ENCODE measurements around the gene GYPB.
"Not testable (repeated sequence)": the region's sequence is repeated elsewhere in the genome, so short reads cannot be mapped to it uniquely, and the experiment has no call there.

Gene GYPB

GRCh38 chr4:144019277-144019676 lies at the start of gene GYPB:
Gene GYPB (minus strand): TSS chr4:144019380. CDS start chr4:144019287, 93 bp downstream.
- not testable (repeated sequence) for DNase-seq

GRCh38 chr4:144061556-144061955 lies 42.4 kb upstream of the GYPB start:
- not testable (repeated sequence) for DNase-seq

DNA sequence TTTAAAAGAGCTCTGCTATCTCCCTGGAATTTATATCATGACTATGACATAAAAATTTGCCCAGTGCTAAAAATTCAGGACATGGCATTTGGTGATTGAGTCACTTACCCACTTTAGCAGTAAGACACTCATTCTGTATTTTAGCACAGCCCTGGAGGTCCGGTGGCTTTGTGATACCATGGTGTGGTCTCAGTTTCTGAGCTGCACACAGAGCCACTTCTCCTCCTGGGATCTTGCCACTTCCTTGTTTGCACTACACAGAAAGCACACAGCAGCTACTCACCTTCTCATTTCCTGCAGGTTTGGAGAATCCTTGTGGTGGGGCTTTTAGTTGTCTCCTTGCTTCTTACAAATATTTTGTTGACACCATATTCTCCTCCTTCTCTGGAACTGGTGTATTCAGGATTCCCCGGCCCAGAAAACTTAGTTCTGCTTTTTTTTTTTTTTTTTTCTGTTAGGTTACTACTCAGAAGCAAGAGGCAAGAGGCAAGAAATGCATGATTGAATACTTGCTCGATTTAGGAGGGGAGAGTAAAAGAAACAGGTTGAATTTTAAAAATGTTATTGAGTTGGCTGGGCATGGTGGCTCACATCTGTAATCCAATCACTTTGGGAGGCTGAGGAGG lies 41.2 kb upstream of the GYPB start:
- peak in 2 of 3 donors; percentile 7 to 24 for DNase-seq

DNA sequence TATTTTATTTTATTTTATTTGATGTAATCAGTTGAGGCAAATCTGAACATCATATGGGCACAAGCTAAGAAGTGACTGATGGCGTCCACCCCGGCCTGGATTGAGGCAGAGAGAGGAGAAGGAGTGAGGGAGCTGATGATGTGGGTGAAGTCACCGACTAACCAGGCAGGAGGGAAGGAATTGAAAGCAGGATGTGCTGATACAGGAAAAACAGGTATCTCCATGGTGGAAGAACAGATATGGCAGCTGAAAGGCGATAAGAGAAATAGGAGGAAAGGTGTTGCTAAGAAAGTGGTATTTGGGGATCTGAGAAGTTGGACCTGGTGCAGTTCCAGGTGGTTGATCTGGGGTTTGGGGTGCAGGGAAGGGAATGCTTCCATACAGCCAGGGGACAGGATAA lies 37.6 kb upstream of the GYPB start:
- DNase-seq: no peak

- not testable (repeated sequence) for DNase-seq
These were observed 36.2 kb upstream of the GYPB start for GRCh38 chr4:144055336-144055735.

- DNase-seq: not testable (repeated sequence)
These were observed 32.3 kb upstream of the GYPB start for GRCh38 chr4:144051494-144051893.

GRCh38 chr4:144050631-144051030 lies 31.5 kb upstream of the GYPB start:
- DNase-seq: not testable (repeated sequence)

GRCh38 chr4:144049495-144050424 lies 30.6 kb upstream of the GYPB start:
- not testable (repeated sequence) for DNase-seq

- DNase-seq: not testable (repeated sequence)
These were observed 25.8 kb upstream of the GYPB start for GRCh38 chr4:144044936-144045335.

DNA sequence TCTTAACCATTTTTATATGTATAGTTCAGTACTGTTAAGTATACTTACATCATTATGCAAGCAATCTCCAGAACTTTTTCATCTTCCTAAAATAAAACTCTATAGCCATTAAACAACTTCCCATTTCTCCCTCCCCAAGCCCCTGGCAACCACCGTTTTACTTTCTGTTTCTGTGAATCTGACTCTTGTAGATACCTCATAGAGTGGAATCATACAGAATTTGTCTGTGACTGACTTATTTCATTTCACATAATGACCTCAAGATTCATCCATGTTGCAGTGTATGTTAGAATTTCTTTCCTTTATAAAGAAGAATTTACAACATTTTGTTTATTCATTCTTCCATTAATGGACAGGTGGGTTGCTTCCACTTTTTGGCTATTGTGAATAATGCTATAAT lies 13.4 kb upstream of the GYPB start:
- peak; percentile 29 to 41 (median 40) for DNase-seq

DNA sequence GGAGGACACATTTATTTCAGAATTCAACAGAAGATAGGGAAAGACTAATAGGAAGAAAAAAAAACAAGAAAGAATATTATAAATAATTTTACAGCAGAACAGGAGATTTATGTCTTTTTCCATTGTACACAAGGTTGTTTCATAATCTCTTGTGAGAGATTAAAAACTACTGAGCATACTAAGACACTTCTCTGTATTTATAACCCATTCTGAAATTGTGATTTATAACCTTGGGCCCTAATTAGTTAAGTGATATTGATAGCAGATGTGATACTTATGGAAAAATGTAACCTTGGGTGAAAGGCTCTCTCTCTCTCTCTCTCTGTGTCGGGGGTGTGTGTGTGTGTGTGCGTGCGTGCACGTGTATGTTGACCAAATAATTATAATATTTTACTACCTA lies 12.7 kb upstream of the GYPB start:
- DNase-seq: not testable (repeated sequence)

- DNase-seq: not testable (repeated sequence)
These were observed 12.2 kb upstream of the GYPB start for GRCh38 chr4:144031369-144031768.

GRCh38 chr4:144030708-144031107 lies 11.5 kb upstream of the GYPB start:
- DNase-seq: not testable (repeated sequence)

GRCh38 chr4:144026682-144027081 lies 7.5 kb upstream of the GYPB start:
- not testable (repeated sequence) for DNase-seq

- DNase-seq: not testable (repeated sequence)
These were observed 5.3 kb upstream of the GYPB start for GRCh38 chr4:144024399-144025053.

- DNase-seq: not testable (repeated sequence)
These were observed 3.7 kb upstream of the GYPB start for GRCh38 chr4:144022772-144023400.

GRCh38 chr4:144021336-144021990 lies 2.3 kb upstream of the GYPB start:
- peak in 2 of 3 donors; percentile 33 to 37 for DNase-seq

- DNase-seq: not testable (repeated sequence)
These were observed 768 bp downstream of the GYPB start for GRCh38 chr4:144018223-144019000.

GRCh38 chr4:144017271-144017670 lies 1.9 kb downstream of the GYPB start:
- not testable (repeated sequence) for DNase-seq

DNA sequence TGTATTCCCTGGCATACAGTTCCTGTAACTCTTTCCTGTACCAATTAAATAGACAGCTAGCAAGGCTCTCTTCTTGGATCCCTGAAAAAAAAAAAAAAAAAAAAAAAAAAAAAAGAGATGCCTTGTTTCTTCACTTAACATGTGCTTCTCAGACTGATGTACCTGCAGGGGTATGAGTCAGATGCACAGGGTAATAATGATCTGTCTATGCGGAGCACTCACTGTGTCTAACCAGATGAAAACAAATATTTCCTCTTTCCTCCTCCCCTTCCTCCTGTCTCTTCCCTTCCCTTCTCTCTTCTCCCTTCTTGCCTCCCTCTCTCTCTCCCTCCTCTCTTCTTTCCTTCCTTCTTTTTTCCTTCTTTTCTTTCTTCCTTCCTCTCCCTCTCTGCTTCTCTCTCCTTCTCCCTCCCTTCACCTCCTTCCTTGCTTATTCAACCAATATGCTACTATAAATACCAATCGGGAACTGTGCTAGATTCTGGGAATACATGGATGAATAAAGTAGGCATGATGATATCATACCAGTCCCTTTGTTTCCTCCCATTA lies 3.0 kb downstream of the GYPB start:
- not testable (repeated sequence) for DNase-seq

DNA sequence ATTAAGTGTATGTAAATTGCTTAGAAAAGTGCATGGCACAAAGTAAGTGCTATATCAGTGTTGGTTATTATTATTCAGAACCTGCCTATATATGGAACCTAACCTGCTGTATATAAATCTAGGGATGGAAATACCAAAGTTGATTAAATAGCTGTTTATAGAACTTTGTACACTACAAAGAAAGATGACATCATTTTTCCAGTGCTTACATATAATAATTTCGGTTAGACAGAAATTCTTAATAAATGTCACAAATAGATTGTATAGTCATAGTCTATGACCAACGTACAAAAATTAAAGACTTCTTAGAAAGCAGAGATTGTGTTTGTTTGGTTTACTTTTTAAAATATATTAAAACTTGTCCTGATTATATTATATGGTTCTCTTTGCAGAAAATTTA lies 4.4 kb downstream of the GYPB start:
- no peak for DNase-seq
